ENCODE results near the gene ACSL6. TPM values are rescaled to one million over a fixed set of nuclear protein-coding genes. Genes with fewer than 3 reads are reported as not detected.

The ACSL6 gene
- total and polyA plus RNA-seq, 2 donors (not counting 1 experiment from before 2014, with no cell fraction given) = 0.03 to 0.62 TPM

- no peaks in the 10 kb centered on the region for H3K9me3 ChIP-seq (ENCODE audit: control extremely low read depth in 1 of 3, control insufficient read depth in 2 of 3, insufficient read depth in 1 of 3, low read length in 2 of 3)
- no peak overlapping the region for H3K9ac ChIP-seq (ENCODE audit: low read length)
- ChIA-PET CTCF (no interaction called here), POLR2A (no interaction called here)
- ATAC-seq (ENCODE audit: low read depth) = no peak
- intact Hi-C loops (cut with micrococcal nuclease) = no loop called here
- H3K27me3 ChIP-seq (replicated peaks in 1 of 4; ENCODE audit: control extremely low read depth in 1 of 4, control insufficient read depth in 3 of 4, insufficient read depth in 4 of 4, low read length in 3 of 4) = no peaks in the 10 kb centered on the region
- TF ChIP-seq, protein P1, sequence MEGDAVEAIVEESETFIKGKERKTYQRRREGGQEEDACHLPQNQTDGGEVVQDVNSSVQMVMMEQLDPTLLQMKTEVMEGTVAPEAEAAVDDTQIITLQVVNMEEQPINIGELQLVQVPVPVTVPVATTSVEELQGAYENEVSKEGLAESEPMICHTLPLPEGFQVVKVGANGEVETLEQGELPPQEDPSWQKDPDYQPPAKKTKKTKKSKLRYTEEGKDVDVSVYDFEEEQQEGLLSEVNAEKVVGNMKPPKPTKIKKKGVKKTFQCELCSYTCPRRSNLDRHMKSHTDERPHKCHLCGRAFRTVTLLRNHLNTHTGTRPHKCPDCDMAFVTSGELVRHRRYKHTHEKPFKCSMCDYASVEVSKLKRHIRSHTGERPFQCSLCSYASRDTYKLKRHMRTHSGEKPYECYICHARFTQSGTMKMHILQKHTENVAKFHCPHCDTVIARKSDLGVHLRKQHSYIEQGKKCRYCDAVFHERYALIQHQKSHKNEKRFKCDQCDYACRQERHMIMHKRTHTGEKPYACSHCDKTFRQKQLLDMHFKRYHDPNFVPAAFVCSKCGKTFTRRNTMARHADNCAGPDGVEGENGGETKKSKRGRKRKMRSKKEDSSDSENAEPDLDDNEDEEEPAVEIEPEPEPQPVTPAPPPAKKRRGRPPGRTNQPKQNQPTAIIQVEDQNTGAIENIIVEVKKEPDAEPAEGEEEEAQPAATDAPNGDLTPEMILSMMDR (IDR thresholded peaks at IDR 0.05) = no peak
- no peak for TF ChIP-seq EZH2 (IDR thresholded peaks at IDR 0.05; ENCODE audit: borderline replicate concordance, insufficient read depth, low read depth, low read length, poor library complexity, severe bottlenecking)
- H3K4me3 ChIP-seq (ENCODE audit: control extremely low read depth in 1 of 5, extremely low read depth in 1 of 5, insufficient read depth in 1 of 5, low read depth in 2 of 5, low read length in 4 of 5) = no peak overlapping the region
- H3K4me1 Mint-ChIP-seq = no peaks in the 10 kb centered on the region
- 95% methylated on average over 12 of the region's 12 CpGs for WGBS (ENCODE audit: insufficient coverage)
- DNase-seq = no peak
- no peak overlapping the region for H3K27ac Mint-ChIP-seq
- H3K27me3 Mint-ChIP-seq = no peaks in the 10 kb centered on the region
- no peak overlapping the region for H3K4me3 Mint-ChIP-seq
- H3K9me3 Mint-ChIP-seq (ENCODE audit: insufficient read depth) = no peaks in the 10 kb centered on the region
- H3K79me2 ChIP-seq (ENCODE audit: control insufficient read depth, insufficient read depth, low read length) = no peaks in the 10 kb centered on the region
- H3K36me3 ChIP-seq (replicated peaks in 1 of 2; ENCODE audit: control extremely low read depth in 1 of 2, control insufficient read depth in 1 of 2, extremely low read depth in 1 of 2, insufficient read depth in 2 of 2, low read length in 1 of 2) = no peaks in the 10 kb centered on the region
- no peak overlapping the region for H2AFZ ChIP-seq (ENCODE audit: insufficient read depth, low read depth, low read length, poor library complexity, severe bottlenecking)
- H3K4me1 ChIP-seq (ENCODE audit: control insufficient read depth in 2 of 2, insufficient read depth in 2 of 2, low read length in 2 of 2) = no peaks in the 10 kb centered on the region
- H3K27ac ChIP-seq (ENCODE audit: low read length in 2 of 2) = no peak overlapping the region
- H3K4me2 ChIP-seq (replicated peaks; ENCODE audit: low read depth, low read length, poor library complexity, severe bottlenecking) = no peak overlapping the region
- no peaks in the 10 kb centered on the region for H4K20me1 ChIP-seq (ENCODE audit: control insufficient read depth, insufficient read depth, low read length, poor library complexity, severe bottlenecking)
These were observed 36.3 kb downstream of the ACSL6 start for GRCh38 chr5:131974956-131975726.

DNA sequence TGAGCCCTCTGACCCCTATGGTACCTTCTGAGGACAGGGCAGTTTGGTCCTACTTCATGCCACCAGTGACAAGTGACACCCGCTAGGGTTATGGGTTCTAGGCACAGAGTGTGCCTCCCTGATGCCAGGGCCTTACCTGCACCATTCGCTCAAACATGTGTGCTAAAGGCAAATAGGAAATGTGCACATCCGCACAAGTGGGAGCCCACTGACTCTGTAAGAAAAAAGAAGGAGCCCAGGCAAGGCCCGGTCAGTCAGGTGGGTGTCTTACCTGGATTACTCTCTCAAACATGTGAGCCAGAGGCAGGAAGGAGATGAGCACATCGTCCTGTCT lies 36.9 kb downstream of the ACSL6 start:
- WGBS (ENCODE audit: insufficient coverage) = 87% methylated on average over 4 of the region's 5 CpGs
- Mint-ChIP-seq H3K27ac (no peak overlapping the region), H3K4me1 (no peaks in the 10 kb centered on the region), H3K27me3 (no peaks in the 10 kb centered on the region), H3K9me3 (ENCODE audit: insufficient read depth) (no peaks in the 10 kb centered on the region), H3K4me3 (no peak overlapping the region)
- Histone ChIP-seq H3K4me2 (replicated peaks; ENCODE audit: low read depth, low read length, poor library complexity, severe bottlenecking) (no peak overlapping the region), H3K4me3 (ENCODE audit: control extremely low read depth in 1 of 5, extremely low read depth in 1 of 5, insufficient read depth in 1 of 5, low read depth in 2 of 5, low read length in 4 of 5) (no peak overlapping the region), H3K4me1 (ENCODE audit: control insufficient read depth in 2 of 2, insufficient read depth in 2 of 2, low read length in 2 of 2) (no peaks in the 10 kb centered on the region), H3K79me2 (ENCODE audit: control insufficient read depth, insufficient read depth, low read length) (no peaks in the 10 kb centered on the region), H3K27me3 (replicated peaks in 1 of 4; ENCODE audit: control extremely low read depth in 1 of 4, control insufficient read depth in 3 of 4, insufficient read depth in 4 of 4, low read length in 3 of 4) (no peaks in the 10 kb centered on the region), H3K9ac (ENCODE audit: low read length) (no peak overlapping the region), H4K20me1 (ENCODE audit: control insufficient read depth, insufficient read depth, low read length, poor library complexity, severe bottlenecking) (no peaks in the 10 kb centered on the region), H2AFZ (ENCODE audit: insufficient read depth, low read depth, low read length, poor library complexity, severe bottlenecking) (no peak overlapping the region), H3K27ac (ENCODE audit: low read length in 2 of 2) (no peak overlapping the region), H3K36me3 (replicated peaks in 1 of 2; ENCODE audit: control extremely low read depth in 1 of 2, control insufficient read depth in 1 of 2, extremely low read depth in 1 of 2, insufficient read depth in 2 of 2, low read length in 1 of 2) (no peaks in the 10 kb centered on the region), H3K9me3 (ENCODE audit: control extremely low read depth in 1 of 3, control insufficient read depth in 2 of 3, insufficient read depth in 1 of 3, low read length in 2 of 3) (no peaks in the 10 kb centered on the region)
- CTCF ChIA-PET = no interaction called here
- ATAC-seq (ENCODE audit: low read depth) = no peak
- no peak for DNase-seq
- intact Hi-C loops (cut with micrococcal nuclease) = no loop called here
- no peak for TF ChIP-seq EZH2 (IDR thresholded peaks at IDR 0.05; ENCODE audit: borderline replicate concordance, insufficient read depth, low read depth, low read length, poor library complexity, severe bottlenecking)
- TF ChIP-seq, protein P1 (IDR thresholded peaks at IDR 0.05) = no peak
- POLR2A ChIA-PET = no interaction called here
